Body of pancreas (tissue), 4 donors: ENCODE data around the gene NQO2. TPM values are rescaled to one million over a fixed set of nuclear protein-coding genes. Genes with fewer than 3 reads are reported as not detected.
A peak's percentile ranks its signal among the peaks of the same experiment; 100 is the strongest.
"Not testable (repeated sequence)": the region's sequence is repeated elsewhere in the genome, so short reads cannot be mapped to it uniquely, and the experiment has no call there.

ENCODE experiments used
- ATAC-seq: fragments of 150-250 bp; one replicate; pipeline ENCODE4 v1.9.1; 2016
- DNase-seq, 4 donors: peaks; one replicate each; pipeline ENCODE4 v3.0.0-alpha.2; 2019
- H3K27ac ChIP-seq, 4 donors: fragments of 200-600 bp; sonication (generic); 1 replicate in 3 of 4; 2 replicates in 1 of 4; pipeline versions ENCODE4 v1.5.1 to v1.6.1; 2016 to 2019; ENCODE audit warnings: mild to moderate bottlenecking in 1 of 4, mixed read lengths in 1 of 4, moderate library complexity in 1 of 4
- H3K27me3 ChIP-seq, 2 donors: fragments of 200-600 bp; sonication (generic); one replicate each; pipeline ENCODE4 v1.6.0; 2016; ENCODE audit warnings: mild to moderate bottlenecking in 1 of 2
- H3K36me3 ChIP-seq, 2 donors: fragments of 200-600 bp; sonication (generic); replicated peaks in 1 of 2; 2 replicates each; pipeline ENCODE4 v1.5.1; 2016; ENCODE audit warnings: low read depth in 2 of 2; ENCODE audit not compliant: insufficient read depth in 1 of 2
- H3K4me1 ChIP-seq: fragments of 200-600 bp; sonication (generic); one replicate; pipeline ENCODE4 v1.6.0; 2016
- H3K4me3 ChIP-seq, 2 donors: fragments of 200-600 bp; sonication (generic); 1 replicate in 1 of 2; 2 replicates in 1 of 2; pipeline ENCODE4 v1.5.1; 2016 to 2019
- H3K9me3 ChIP-seq, 3 donors: fragments of 200-600 bp; sonication (generic); 1 replicate in 2 of 3; 2 replicates in 1 of 3; pipeline ENCODE4 v1.5.1; 2016
- POLR2A ChIP-seq, 3 donors: fragments of 450-650 bp; IDR thresholded peaks; one replicate each; pipeline ENCODE4 v1.6.1; 2016; ENCODE audit warnings: antibody characterized with exemption in 3 of 3, mild to moderate bottlenecking in 2 of 3
- WGBS, 2 donors: methylation state at CpG; one replicate each; pipeline ENCODE4 v1.1.5; 2017; 5-methylcytosine and 5-hydroxymethylcytosine counted together
- intact Hi-C: fragments of 100-400 bp; cut with DNase I; formaldehyde crosslinking; loops from one replicate; pipeline ENCODE4 v1.15.1; 2023
- total RNA-seq, 2 donors: library from RNA; depleted of rRNA; stranded (reverse); fragments of >200 nt; gene quantifications; one replicate each; pipeline ENCODE4 v1.1.0, GENCODE V29; 2016
- TF ChIP-seq, protein P1 (sequence below), 7 experiments: fragments of 450-650 bp in 4 of 7; fragments of 200-600 bp in 3 of 7; sonication (generic) in 3 of 7; IDR thresholded peaks; one replicate each; pipeline ENCODE4 v1.5.1; 2016 to 2019; ENCODE audit warnings: antibody characterized with exemption in 7 of 7

Gene NQO2
- total RNA-seq, 2 donors from 2014 or later = 7.3 to 17.1 TPM

DNA sequence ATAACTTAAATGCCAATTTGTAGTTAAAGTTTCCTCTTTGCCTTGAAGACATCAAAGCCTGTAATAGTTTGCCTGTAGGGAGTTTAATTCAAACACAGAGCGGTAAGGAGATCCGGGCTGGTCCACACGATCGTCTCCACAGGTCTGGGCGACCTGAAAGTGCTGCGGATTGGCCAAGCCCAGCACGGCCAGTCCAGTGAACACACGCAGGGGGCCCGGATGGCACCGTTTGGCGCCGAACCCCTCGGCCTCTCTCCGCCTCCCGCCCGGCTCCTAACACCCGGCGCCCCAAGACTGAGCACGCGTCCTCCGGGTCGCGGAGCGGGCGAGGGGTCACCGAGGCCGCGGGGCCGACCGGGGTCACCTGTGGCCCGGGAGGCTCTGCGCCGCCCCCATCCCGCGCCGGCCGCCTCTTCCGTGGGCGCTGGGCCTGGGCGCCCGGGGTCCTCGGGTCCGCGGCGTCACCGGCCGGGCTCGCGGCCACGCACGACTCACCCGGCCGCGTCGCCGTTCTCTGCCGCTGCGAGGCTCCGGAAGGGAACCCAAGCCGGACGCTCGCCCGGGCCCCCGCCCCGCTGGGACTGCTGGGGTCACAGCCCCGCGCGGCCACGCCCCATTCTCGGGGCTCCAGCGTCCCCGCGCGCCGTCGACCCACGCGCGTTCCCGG, 28.8 kb upstream of the NQO2 start:
- intact Hi-C loops = no loop called here
- DNase-seq (peak; percentile 73 to 79 (median 76)), ATAC-seq (peak; percentile 80)
- Histone ChIP-seq H3K27me3 (no peaks in the 10 kb centered on the region), H3K36me3 (no peaks in the 10 kb centered on the region), H3K4me1 (peaks cover 20% of the 10 kb centered on the region), H3K27ac (peak overlapping the region; percentile 94 to 99 (median 96)), H3K9me3 (no peaks in the 10 kb centered on the region), H3K4me3 (peak overlapping the region; percentile 47)
- WGBS, 2 donors = 1% methylated on average over 21 to 62 of the region's 80 CpGs
- TF ChIP-seq POLR2A (IDR thresholded peaks at IDR 0.05) = peak in 1 of 3 donors; percentile 55
- TF ChIP-seq, protein P1, sequence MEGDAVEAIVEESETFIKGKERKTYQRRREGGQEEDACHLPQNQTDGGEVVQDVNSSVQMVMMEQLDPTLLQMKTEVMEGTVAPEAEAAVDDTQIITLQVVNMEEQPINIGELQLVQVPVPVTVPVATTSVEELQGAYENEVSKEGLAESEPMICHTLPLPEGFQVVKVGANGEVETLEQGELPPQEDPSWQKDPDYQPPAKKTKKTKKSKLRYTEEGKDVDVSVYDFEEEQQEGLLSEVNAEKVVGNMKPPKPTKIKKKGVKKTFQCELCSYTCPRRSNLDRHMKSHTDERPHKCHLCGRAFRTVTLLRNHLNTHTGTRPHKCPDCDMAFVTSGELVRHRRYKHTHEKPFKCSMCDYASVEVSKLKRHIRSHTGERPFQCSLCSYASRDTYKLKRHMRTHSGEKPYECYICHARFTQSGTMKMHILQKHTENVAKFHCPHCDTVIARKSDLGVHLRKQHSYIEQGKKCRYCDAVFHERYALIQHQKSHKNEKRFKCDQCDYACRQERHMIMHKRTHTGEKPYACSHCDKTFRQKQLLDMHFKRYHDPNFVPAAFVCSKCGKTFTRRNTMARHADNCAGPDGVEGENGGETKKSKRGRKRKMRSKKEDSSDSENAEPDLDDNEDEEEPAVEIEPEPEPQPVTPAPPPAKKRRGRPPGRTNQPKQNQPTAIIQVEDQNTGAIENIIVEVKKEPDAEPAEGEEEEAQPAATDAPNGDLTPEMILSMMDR (IDR thresholded peaks at IDR 0.05) = no peak

DNA sequence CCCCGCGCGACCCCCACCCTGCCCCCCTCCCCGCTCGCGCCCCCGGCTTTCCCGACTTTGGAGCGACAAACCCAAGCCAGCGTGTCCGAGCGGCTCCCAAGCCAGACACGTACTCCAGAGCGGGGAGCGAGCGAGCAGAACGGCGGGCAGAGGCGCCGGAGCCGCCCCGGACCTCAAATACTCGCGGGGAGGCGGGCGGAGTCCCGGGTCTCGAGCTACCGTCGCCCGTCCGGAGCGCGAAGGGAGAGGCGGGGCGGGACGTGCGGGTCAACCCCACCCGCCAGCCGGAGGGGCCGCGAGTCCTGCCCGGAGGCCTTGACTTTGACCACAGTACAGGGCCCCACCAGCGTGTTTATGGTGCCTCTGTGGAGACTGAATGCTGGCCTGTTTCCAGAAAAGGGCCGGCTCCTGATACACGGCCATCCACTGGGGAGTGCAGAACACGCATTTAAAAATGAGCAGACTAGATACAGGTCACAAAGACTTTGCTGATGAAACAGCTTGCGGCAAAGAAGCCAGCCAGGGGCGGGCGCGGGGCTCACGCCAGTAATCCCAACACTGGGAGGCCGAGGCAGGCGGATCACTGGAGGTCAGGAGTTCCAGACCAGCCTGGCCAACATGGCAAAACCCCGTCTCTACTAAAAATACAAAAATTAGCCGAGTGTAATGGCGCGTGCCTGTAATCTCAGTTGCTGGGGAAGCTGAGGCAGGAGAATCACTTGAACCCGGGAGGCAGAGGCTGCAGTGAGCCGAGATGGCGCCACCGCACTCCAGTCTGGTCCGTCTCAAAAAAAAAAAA, 28.1 kb upstream of the NQO2 start, which contains the start of gene SERPINB6:
Gene SERPINB6, minus strand, starts transcription at position 148 of the 799 bp plus-strand sequence. CDS start 12,235 bp downstream, outside the sequence.
- intact Hi-C loops = no loop called here
- 0% methylated on average over 22 to 60 of the region's 63 CpGs for WGBS, 2 donors
- Histone ChIP-seq H3K9me3 (no peaks in the 10 kb centered on the region), H3K4me1 (peaks cover 14% of the 10 kb centered on the region), H3K36me3 (no peaks in the 10 kb centered on the region), H3K27me3 (no peaks in the 10 kb centered on the region), H3K27ac (peak within 1 kb of the TSS; percentile 94 to 99 (median 96)), H3K4me3 (peak within 1 kb of the TSS; percentile 47)
- ATAC-seq (peak; percentile 76), DNase-seq (peak; percentile 77 to 84 (median 82))
- TF ChIP-seq POLR2A (IDR thresholded peaks at IDR 0.05) = peak in 2 of 3 donors; percentile 70 to 77
- TF ChIP-seq, protein P1 (IDR thresholded peaks at IDR 0.05) = no peak

DNA sequence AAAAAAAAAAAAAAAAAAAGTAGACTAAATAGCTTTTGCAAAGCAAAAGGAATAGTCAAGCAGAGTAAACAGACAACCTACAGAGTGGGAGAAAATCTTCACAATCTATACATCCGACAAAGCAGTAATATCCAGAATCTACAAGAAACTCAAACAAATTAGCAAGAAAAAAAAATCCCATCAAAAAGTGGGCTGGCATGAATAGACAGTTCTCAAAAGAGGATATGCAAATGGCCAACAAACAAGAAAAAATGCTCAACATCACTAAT, 27.5 kb upstream of the NQO2 start:
- H3K4me3 ChIP-seq = peak overlapping the region in 1 of 2 donors; percentile 47
- H3K36me3 ChIP-seq, ATAC-seq, DNase-seq, intact Hi-C loops, H3K9me3 ChIP-seq, H3K27me3 ChIP-seq: not testable (repeated sequence)
- WGBS, 2 donors = 10 to 24% methylated on average over 1 of the region's 1 CpG
- peaks cover 14% of the 10 kb centered on the region for H3K4me1 ChIP-seq
- peak overlapping the region in 3 of 4 donors; percentile 94 to 99 (median 95) for H3K27ac ChIP-seq

DNA sequence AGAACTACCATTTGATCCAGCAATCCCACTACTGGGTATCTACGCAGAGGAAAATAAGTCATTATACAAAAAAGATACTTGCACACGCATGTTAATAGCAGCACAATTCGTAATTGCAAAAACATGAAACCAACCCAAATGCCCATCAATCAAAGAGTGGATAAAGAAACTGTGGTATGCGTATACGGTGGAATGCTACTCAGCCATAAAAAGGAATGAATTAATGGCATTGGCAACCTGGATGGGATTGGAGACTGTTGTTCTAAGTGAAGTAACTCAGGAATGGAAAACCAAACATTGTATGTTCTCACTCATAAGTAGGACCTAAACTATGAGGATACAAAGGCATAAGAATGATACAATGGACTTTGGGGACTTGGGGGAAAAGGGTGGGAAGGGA, 27.0 kb upstream of the NQO2 start:
- H3K27ac ChIP-seq, ATAC-seq, H3K4me3 ChIP-seq, intact Hi-C loops, H3K27me3 ChIP-seq, DNase-seq, H3K36me3 ChIP-seq, H3K9me3 ChIP-seq: not testable (repeated sequence)
- 94 to 95% methylated on average over 5 of the region's 5 CpGs for WGBS, 2 donors
- peaks cover 14% of the 10 kb centered on the region for H3K4me1 ChIP-seq

DNA sequence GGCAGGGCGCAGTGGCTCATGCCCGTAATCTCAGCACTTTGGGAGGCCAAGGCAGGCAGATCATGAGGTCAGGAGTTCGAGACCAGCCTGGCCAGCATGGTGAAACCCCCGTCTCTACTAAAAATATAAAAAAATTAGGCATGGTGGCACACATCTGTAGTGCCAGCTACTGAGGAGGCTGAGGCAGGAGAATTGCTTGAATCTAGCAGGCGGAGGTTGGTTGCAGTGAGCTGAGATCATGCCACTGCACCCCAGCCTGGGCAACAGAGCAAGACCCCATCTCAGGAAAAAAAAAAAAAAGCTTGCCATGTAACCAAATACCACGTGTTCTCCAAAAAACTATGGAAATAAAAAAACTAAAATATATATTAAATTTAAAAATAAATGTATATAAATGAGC, 26.5 kb upstream of the NQO2 start:
- H3K9me3 ChIP-seq, DNase-seq, H3K4me3 ChIP-seq, intact Hi-C loops, ATAC-seq, H3K27ac ChIP-seq, H3K36me3 ChIP-seq, H3K27me3 ChIP-seq: not testable (repeated sequence)
- peaks cover 14% of the 10 kb centered on the region for H3K4me1 ChIP-seq
- WGBS, 2 donors = 89 to 90% methylated on average over 6 of the region's 6 CpGs

DNA sequence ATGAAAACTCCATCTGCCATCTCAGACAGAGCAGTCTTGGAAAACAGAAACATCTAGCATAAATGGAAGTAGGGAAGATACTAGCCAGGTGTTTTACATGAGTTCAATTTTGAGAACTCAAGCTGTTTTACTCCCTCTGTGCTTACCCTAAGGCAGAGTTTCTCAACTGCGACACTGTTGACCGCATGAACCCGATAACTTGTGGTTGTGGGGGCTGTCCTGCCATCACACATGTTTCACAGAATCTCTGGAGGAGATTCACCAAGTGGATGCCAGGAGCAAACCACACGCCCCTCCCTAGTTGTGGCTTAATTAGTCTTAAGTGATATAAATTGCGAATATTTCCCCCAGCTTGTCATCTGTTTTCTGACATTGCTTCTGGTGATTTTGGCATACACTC, 26.0 kb upstream of the NQO2 start:
- Histone ChIP-seq H3K4me1 (peaks cover 14% of the 10 kb centered on the region), H3K9me3 (no peaks in the 10 kb centered on the region), H3K27me3 (no peaks in the 10 kb centered on the region), H3K36me3 (no peaks in the 10 kb centered on the region), H3K27ac (no peak overlapping the region), H3K4me3 (no peak overlapping the region)
- TF ChIP-seq, protein P1 (IDR thresholded peaks at IDR 0.05) = no peak
- no peak for TF ChIP-seq POLR2A (IDR thresholded peaks at IDR 0.05)
- intact Hi-C loops = no loop called here
- no peak for DNase-seq
- 76 to 88% methylated on average over 5 of the region's 5 CpGs for WGBS, 2 donors
- ATAC-seq = no peak
